HG03108 (cell line): ENCODE measurements around the gene SPATA31C1.
"Not testable (repeated sequence)": the region's sequence is repeated elsewhere in the genome, so short reads cannot be mapped to it uniquely, and the experiment has no call there.

Experiments used
- ATAC-seq: cut with Tn5 transposase; IDR thresholded peaks from one replicate; pipeline ENCODE4 v1.9.1; 2021; ENCODE audit warnings: moderate library complexity; ENCODE audit not compliant: unreplicated experiment

Gene SPATA31C1

DNA sequence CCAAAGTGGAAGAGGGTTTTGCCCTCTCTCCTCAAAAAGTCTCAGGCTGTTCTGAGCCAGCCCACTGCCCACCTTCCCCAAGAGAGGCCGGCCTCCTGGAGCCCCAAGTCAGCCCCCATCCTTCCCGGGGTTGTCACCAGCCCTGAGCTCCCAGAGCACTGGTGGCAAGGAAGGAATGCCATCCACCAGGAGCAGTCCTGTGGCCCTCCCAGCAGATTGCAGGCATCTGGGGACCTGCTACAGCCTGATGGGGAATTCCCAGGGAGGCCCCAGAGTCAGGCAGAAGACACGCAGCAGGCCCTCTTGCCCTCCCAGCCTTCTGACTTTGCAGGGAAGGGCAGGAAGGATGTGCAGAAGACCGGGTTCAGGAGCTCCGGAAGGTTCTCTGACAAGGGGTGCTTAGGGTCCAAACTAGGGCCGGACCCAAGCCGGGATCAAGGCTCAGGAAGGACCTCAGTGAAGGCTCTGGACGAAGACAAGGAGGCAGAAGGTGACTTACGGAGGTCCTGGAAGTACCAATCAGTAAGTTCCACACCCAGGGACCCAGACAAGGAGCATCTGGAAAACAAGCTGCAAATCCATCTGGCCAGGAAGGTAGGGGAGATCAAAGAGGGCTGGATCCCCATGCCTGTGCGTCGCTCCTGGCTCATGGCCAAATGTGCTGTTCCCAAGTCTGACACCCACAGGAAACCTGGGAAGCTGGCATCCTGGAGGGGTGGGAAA, 31.4 kb upstream of the SPATA31C1 start:
- ATAC-seq = no peak

GRCh38 chr9:87886933-87887505, 30.7 kb upstream of the SPATA31C1 start:
- ATAC-seq = no peak

- ATAC-seq = no peak
These were observed 29.9 kb upstream of the SPATA31C1 start for GRCh38 chr9:87887661-87888480.

DNA sequence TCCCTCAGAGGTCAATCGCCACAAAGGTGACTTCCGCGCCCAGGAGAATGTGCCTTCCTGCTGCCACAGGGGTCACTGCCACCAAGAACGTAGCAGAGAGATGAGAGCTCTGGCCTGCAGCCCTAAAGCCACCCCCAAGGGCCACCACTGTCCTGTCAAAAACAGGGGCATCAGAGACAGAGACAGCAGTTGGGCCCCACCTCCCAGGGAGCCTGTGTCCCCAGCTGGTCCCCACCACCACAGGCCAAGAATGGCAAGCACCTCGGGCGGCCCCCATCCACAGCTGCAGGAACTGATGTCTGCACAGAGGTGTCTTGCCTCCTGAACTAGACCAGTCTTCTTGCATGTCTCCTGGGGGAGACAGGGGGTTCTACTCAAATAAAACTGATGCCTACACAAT, 29.3 kb upstream of the SPATA31C1 start:
- no peak for ATAC-seq

DNA sequence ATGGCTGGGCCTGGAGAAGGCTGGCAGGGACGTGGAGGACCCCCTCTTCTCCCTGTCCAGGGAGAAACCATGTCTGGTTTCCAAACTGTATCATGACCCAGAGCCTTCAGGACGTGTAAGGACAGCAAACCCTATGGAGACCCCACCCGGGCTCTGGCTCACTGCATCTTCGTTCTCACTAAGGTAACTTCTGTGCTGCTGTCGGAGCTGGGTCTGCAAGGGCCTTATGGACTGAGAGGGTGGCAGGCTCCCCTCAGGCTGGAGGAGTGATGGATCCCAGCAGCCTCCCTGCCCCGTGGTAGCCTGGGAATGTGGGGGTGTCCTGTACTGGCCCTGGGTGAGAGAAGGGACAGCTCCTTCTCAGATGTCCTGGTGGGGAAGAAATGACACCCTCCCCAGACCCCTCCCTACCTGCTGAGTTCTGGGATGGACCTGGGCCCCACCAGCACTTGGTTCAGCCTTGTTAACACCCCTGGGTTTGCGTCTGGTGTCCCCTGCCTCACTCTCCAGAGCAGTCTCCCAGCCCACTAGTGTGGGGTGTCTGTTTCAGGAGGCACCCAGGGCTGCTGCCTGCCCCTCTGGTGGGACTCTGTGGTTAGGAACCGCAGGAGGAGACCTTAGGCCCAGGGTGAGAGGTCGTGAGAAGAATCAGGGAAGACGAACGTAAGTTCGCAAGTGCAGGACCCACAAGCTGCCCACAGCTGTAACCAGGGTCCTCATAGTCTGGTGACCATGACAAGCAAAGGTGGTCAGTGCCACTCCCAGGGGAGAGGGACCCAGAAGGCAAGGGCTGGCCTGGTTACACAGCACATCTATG, 28.5 kb upstream of the SPATA31C1 start:
- ATAC-seq = no peak

- ATAC-seq = no peak
These were observed 27.9 kb upstream of the SPATA31C1 start for GRCh38 chr9:87889882-87890252.

DNA sequence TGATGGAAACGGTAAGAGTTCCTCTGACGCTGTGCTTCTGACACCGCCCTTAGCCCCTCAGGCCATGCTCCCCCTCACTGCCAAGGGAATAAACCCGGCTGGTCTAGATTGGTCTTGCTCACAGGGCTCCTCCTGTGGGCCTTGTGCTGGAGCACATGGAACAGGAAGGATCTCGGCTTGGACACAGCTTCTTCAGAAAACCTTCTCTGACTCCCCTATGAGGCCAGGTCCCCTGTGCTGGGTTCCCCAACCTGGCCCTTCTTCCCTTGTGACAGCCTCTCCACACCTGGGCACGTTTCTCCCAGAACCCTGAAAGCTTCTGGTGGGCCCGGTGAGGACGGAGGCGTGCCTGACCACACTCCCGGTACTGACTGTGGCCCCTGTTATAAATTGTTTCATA, 26.9 kb upstream of the SPATA31C1 start:
- no peak for ATAC-seq

DNA sequence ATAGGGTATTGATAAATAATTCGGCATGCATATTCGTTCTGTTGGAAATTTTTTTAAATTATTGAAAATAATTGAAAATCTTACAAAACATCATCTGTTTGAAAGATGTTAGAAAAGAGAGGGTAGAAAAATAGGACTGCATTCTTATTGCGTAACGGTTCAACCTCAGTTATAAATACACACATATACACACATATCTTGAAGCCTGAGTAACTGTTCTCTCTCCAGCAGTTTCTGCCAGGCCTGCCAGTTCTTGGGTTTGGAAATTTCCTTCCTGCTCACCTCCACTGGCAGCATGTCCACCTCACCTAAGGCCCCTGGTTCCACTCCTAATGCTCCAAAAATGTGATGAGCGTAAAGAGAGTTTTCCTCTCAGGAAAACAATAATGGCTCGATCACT, 26.0 kb upstream of the SPATA31C1 start:
- ATAC-seq = no peak

DNA sequence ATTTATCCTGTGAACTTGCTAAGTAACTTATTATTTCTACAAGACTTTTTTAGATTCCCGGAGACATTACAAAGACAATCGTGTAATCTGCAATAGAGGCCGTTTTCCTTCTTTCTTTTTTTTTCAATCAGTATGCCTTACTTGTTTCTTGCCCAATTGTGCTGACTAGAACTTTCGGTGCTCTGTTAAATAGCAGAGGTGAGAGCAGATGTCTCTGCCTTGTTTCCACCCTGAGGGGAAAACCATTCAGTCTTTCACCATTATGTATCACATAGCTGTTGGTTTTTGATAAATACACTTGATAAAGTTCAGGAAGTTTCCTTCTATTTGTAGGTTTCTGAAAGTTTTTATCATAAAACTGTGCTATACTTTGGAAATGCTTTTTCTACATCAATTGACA, 24.8 kb upstream of the SPATA31C1 start:
- no peak for ATAC-seq

DNA sequence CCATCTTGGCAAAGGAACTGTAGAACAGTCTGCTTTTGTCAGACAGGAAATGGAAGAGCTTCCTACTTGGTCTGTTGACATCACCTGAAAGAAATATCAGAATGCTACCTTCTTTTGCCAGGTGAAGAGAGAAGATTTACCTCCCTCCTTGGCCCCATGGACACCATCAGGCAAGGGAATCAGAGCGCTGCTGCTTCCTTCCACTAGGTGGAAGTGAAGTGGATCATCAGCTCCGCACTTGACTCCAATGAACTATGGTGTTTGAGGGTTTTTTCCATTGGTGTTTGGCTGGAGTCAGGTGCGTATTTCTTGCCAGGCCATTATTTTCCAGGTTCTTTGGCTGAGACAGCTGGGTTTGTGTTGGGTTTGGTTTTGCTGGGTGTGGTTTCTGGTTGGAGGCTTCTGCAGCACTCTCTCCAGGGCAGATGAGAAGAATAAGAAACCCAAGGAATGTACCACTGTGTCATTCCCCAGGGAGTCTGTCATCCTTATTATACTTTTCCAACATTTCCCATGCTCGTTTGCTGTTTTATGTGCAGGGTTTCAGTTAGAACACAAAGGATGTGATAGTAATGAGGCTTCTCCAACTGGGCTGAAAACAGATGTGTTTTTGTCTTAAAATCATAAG, 22.6 kb upstream of the SPATA31C1 start:
- no peak for ATAC-seq

- ATAC-seq = no peak
These were observed 20.9 kb upstream of the SPATA31C1 start for GRCh38 chr9:87896891-87897290.

DNA sequence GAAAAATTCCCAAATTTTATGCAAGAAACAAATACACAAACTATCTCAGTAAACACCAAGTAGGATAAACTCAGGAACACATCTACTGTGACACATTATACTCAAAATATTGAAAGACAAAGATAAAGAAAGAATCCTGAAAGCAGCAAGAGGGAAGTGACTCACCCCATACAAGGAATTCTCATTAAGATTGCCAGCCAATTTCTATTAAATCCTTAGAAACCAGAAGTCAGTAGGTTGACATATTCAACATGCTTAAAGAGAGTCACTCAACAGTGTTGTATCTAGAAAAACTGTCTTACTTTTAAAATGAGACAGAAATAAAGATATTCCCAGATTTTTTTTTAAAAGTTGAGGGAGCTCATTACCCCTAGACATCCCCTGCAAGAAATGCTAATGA, 19.6 kb upstream of the SPATA31C1 start:
- ATAC-seq = no peak

- ATAC-seq = not testable (repeated sequence)
These were observed 15.4 kb upstream of the SPATA31C1 start for GRCh38 chr9:87902371-87902770.

- no peak for ATAC-seq
These were observed 8.3 kb upstream of the SPATA31C1 start for GRCh38 chr9:87909310-87910041.

DNA sequence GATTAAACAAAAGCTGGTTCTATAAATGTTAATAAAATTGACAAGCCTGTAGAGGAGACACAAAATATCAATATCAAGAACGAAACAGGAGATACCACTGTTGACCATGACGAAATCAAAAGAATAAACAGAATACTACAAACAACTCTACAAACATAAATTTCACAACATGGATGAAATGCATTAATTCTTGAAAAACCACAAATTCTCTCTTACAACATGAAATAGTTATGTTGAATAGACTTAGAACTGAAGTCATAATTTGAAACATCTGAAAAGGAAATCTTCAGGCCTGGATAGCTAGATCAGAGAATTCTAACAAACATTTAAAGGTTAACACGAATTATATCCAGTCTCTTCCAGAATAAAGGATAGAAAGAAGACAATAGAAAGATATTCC, 6.9 kb upstream of the SPATA31C1 start:
- ATAC-seq = no peak

- ATAC-seq = not testable (repeated sequence)
These were observed 1.3 kb downstream of the SPATA31C1 start for GRCh38 chr9:87919013-87919412.

GRCh38 chr9:87921561-87921960, 3.8 kb downstream of the SPATA31C1 start:
- ATAC-seq = not testable (repeated sequence)

DNA sequence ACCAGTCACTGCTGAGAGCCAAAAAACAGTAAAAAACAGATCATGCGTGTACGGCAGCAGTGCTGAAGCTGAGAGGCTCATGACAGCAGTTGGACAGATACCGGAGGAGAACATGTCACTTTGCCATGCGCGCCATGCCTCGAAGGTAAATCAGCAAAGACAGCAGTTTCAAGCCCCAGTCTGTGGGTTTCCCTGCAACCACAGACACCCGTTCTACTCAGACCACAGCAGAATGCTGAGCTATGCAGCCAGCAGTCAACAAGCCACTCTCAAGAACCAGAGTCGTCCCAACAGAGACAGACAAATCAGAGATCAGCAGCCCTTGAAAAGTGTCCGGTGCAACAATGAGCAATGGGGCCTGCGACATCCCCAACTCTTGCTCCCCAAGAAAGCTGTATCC, 5.2 kb downstream of the SPATA31C1 start:
- ATAC-seq = not testable (repeated sequence)

DNA sequence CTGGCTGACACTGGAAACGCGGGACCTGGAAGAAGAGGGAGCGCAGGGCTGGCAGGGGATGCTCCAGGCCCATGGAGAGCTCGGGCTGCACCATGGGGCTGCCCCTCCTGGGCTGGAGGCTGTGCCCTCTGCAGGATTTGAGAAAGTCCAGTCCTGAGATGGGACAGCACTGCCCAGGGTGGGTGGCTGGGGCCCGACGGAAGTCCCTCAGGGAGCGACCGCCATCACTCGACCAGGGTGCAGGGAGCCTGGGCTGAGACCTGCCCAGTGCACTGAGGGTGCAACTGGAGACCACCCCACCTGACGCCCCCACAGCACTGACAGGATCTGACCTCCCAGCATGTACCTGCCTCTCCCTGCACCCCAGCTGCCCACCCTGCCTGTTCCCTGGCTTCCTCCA, 7.1 kb downstream of the SPATA31C1 start:
- not testable (repeated sequence) for ATAC-seq

- not testable (repeated sequence) for ATAC-seq
These were observed 11.4 kb downstream of the SPATA31C1 start for GRCh38 chr9:87929152-87929551.
